Activated CD4-positive, alpha-beta T cell treated with anti-CD3 and anti-CD28 coated beads, Interleukin-2, Interleukin-4, amounts not matched to agents 100 ng/mL and 50 ng/mL, durations not matched to agents 16 hours and 8 hours (primary cell): Measurements from ENCODE around the gene CGRRF1.

ENCODE experiments used
- DNase-seq: peaks from one replicate; pipeline ENCODE4 v3.0.0-alpha.2; 2020; ENCODE audit warnings: low spot score

Gene CGRRF1

GRCh38 chr14:54509546-54510501 lies at the start of gene CGRRF1:
Gene CGRRF1 (plus strand): TSS chr14:54509906. CDS start chr14:54509960, 54 bp downstream.
- peak; percentile 98 for DNase-seq

DNA sequence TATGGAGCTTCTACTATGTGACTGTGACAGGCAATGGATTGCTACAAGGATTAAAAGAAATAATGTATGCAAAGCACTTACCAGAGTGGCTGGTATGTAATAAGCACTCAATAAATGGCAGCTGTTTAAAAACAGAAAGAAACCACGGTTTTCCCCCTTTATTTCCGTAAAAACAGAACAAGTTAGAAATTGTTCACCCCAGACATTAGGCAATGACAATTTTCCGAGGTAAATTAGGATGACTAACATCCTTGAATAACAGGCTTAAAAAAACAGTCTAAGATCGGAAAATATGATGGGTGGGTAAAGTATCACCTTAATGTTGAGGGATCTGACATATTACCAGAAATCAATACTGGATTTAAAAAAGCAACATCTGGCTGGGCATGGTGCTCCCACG lies 47.7 kb upstream of the CGRRF1 start:
- no peak for DNase-seq

DNA sequence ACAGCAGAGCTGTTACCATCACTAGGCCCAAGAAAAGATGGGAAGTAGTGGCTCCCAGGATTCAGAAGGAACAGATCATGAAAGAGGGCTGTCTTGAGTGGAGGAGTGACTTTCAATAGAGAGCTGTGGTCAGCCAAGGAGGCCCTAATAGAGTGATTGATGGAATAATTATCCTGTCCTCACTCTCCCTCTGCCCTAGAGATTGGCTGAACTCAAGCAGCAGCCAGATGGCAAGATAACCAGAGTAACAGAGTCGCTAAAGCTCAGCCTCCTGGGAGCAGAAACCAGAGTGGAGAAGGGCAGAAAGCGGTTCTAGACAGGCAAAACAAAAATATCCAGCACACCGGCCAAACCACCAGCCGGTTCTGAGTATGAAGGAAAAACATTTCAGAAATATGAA lies 44.1 kb upstream of the CGRRF1 start:
- DNase-seq: no peak

- DNase-seq: no peak
Observed at GRCh38 chr14:54467280-54467679, 42.4 kb upstream of the CGRRF1 start.

DNA sequence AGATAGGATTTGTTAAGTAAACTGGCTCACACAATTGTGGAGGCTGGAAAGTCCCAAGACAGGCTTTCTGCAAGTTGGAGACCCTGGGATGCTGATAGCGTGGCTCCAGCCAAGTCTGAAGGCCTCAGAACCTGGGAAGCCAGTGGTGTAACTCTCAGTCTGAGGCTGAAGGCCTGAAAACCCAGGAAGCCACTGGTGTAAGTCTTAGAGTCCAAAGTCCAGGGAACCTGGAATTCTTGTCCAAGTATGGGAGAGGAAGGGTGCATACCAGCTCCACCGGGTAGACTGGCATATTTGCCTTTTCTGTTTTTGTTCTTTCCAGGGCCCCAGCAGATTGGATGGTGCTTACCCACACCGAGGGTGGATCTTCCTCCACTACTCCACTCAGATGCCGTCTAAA lies 39.0 kb upstream of the CGRRF1 start:
- DNase-seq: no peak

- no peak for DNase-seq
Observed at GRCh38 chr14:54471641-54472040, 38.1 kb upstream of the CGRRF1 start.

- no peak for DNase-seq
Observed at GRCh38 chr14:54472315-54472714, 37.4 kb upstream of the CGRRF1 start.

- no peak for DNase-seq
Observed at GRCh38 chr14:54474232-54474793, 35.4 kb upstream of the CGRRF1 start.

DNA sequence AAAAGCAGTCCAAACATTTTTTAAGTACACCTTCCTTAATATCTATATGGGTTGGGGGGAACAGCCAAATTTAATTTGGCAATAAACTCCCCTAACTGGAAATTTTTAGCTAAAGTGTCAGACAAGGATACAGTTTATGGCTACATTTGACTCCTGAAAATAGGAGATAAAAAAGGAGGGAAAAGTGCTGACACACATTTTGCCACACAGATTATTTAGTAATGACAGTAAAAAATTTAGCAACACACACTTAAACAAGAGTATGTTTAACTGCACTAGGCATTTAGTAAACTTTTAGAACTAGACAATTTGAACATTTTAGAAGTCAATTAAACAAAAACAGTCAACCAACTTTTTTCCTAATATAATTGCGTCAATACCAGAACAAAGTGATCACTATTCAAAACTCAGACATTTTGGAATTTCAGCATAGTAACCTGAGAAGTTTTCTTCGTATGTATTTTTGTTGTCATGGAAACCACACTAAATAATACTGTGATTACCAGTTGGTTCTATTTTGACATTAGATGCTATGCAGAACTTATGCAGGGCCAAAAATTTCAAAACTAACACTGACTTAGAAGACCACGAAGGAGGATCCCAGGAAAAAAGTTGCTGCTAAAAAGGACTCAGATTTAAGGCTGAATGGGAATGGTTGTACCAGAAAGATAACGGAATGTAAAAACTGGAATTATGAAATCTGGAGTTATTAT lies 34.4 kb upstream of the CGRRF1 start:
- no peak for DNase-seq

DNA sequence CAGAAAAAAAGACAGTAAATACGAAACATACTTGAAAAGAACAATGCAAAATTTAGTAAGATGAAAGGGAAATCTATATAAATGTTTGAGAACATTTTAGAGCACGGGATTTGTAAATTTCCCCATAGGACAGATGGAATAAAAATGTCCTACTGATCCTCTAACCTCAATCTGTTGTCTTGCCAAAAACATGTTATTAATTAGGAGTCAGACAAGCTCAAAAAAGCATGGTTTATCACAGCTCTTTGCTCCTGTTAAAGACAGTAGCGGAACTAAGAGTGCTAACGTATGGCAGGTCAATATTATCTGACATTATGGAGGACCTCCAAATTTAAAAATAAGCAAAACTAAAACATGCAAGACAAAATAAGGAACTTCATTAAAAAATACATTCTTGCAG lies 33.8 kb upstream of the CGRRF1 start:
- DNase-seq: no peak

GRCh38 chr14:54478636-54479215 lies 31.0 kb upstream of the CGRRF1 start:
- no peak for DNase-seq

- DNase-seq: no peak
Observed at GRCh38 chr14:54480830-54481562, 28.7 kb upstream of the CGRRF1 start.

DNA sequence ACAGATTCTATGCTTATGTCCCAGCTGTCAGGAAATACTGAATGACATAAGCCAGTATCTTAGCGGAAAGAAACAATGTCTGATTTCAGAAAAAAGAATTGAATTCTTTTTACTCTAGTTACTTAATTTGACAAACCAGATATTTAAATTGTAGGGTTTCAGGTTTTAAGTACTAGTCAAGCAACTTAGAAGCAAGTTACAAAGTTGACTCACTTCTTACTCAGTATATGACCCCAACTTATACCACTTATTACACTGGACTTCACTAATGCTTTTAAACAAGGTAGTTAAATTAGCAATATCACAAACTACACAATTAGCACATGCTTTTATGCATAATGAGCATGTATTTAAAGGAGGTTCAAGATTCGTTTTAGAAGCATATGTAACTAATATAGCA lies 28.0 kb upstream of the CGRRF1 start:
- no peak for DNase-seq

DNA sequence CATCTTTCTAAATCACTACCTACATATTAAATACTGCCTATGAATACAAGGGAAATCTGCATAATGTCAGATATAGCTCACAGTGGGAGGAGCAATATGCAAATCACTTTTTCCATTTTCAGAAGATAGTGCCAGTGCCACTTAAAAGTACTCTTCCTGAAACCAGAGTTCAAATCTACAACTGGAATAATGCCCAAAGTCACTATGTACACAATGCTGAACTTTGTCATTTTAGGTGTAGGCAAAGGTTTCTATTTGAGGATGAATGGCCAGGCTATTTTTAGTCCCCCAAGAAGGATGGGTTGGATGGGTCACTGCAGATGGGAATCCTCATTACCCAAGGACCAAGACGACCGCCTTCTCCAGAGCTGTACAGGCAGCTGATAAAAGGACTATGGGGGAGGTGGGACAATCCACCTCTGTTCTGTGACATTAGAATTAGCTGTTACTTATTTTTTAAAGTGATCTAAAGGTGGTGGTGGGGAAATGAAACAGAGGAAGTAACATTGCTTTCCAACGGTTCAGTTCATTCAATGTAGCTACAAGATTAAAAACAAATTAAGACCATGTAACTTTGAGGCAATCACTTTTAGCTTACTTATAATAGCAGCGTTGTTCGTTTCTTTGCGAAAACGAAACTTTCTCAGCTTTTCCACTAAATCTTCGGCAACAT lies 26.5 kb upstream of the CGRRF1 start:
- DNase-seq: no peak

- DNase-seq: no peak
Observed at GRCh38 chr14:54483846-54484245, 25.9 kb upstream of the CGRRF1 start.

DNA sequence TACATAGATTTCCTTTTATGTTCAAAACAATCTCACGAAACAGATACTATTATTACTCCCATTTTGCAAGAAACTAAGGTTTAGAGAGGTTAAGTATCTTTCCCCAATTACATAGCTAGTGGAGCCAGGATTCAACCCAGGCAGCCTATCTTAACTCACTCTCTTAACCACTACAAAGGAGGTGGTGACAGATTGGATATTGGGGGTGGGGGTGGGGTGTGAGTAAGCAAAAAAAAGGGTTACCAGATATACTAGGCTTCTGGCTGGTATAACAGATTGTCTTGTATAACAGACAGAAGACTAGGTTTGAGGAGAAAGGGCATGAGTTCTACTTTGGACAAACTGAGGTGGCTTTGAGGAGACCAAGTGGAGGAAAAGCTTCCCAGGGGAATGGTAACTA lies 23.0 kb upstream of the CGRRF1 start:
- no peak for DNase-seq

GRCh38 chr14:54487771-54488170 lies 21.9 kb upstream of the CGRRF1 start:
- no peak for DNase-seq

- DNase-seq: peak; percentile 13
Observed at GRCh38 chr14:54488318-54488645, 21.4 kb upstream of the CGRRF1 start.

GRCh38 chr14:54488646-54489317 lies 20.9 kb upstream of the CGRRF1 start, which contains the start of gene GMFB:
Gene GMFB (minus strand): TSS chr14:54488980. CDS start chr14:54488927, 53 bp downstream.
- DNase-seq: peak; percentile 87

GRCh38 chr14:54489318-54489683 lies 20.4 kb upstream of the CGRRF1 start:
- DNase-seq: no peak
